Cardiac fibroblast (primary cell): ENCODE data around the gene VSTM2B.

Experiments used
- DNase-seq, 2 donors: peaks; one replicate each; pipeline versions ENCODE4 v3.0.0 to v3.0.0-alpha.2; 2010; ENCODE audit warnings: low read depth in 2 of 2
- H3K4me3 ChIP-seq, 2 donors: replicated peaks in 1 of 2; 1 replicate in 1 of 2; 2 replicates in 1 of 2; pipeline ENCODE4 v1.5.1; 2011; ENCODE audit warnings: low read depth in 2 of 2, low read length in 2 of 2, mild to moderate bottlenecking in 2 of 2, moderate library complexity in 1 of 2
- TF ChIP-seq, protein P1 (sequence below): IDR thresholded peaks from one replicate; pipeline ENCODE4 v1.5.1; 2011; ENCODE audit warnings: low read depth, mild to moderate bottlenecking, low read length, inconsistent platforms

Gene VSTM2B

DNA sequence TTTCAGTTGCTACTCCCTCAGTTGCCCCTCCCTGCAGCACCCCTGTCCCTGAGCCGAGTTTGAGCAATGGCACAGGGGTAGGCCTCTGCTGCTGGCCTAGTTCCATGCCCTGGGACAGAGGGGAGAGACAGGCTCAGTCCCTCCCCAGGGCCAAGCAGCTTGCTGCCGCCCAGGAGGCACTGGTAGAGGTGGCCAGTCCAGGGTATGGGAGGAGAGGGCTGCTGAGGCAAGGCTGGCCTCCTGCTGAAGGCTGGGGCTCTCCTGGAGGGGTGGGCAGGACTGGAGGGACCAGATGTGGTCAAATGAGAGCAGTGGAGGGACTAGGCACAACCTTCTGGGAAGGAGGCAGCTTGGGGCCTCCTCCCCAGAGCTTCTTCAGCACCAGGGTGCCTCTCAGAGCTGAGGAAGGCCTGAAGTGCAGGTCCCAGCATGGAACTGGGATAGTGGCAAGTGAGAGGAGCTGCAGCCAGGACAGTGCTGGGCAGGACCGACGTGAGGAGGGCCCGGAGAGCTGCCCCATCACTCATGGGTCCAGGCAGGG lies 29.8 kb upstream of the VSTM2B start:
- no peak overlapping the region for H3K4me3 ChIP-seq
- DNase-seq: no peak
- TF ChIP-seq, protein P1, sequence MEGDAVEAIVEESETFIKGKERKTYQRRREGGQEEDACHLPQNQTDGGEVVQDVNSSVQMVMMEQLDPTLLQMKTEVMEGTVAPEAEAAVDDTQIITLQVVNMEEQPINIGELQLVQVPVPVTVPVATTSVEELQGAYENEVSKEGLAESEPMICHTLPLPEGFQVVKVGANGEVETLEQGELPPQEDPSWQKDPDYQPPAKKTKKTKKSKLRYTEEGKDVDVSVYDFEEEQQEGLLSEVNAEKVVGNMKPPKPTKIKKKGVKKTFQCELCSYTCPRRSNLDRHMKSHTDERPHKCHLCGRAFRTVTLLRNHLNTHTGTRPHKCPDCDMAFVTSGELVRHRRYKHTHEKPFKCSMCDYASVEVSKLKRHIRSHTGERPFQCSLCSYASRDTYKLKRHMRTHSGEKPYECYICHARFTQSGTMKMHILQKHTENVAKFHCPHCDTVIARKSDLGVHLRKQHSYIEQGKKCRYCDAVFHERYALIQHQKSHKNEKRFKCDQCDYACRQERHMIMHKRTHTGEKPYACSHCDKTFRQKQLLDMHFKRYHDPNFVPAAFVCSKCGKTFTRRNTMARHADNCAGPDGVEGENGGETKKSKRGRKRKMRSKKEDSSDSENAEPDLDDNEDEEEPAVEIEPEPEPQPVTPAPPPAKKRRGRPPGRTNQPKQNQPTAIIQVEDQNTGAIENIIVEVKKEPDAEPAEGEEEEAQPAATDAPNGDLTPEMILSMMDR: no peak

DNA sequence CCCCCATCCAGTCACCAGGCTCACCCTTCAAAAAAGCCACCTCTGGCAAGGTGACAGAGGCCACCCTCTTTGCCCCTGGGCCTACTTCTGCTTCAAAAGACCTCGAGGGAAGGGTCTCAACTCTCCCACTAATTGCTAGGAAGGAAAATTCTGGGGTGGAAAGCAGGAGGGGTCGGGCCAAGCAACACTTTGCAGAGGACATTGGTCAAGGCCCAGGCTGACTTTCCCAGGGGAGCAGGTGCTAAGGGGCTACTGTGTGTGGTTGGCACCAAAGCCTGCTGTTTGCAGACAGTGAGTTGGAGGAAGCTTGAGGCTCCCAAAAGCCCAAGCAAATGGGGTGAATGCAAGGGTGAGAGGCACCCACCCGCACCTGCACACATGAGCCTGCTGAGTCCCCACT lies 28.6 kb upstream of the VSTM2B start:
- H3K4me3 ChIP-seq: no peak overlapping the region
- no peak for DNase-seq
- TF ChIP-seq, protein P1: no peak

DNA sequence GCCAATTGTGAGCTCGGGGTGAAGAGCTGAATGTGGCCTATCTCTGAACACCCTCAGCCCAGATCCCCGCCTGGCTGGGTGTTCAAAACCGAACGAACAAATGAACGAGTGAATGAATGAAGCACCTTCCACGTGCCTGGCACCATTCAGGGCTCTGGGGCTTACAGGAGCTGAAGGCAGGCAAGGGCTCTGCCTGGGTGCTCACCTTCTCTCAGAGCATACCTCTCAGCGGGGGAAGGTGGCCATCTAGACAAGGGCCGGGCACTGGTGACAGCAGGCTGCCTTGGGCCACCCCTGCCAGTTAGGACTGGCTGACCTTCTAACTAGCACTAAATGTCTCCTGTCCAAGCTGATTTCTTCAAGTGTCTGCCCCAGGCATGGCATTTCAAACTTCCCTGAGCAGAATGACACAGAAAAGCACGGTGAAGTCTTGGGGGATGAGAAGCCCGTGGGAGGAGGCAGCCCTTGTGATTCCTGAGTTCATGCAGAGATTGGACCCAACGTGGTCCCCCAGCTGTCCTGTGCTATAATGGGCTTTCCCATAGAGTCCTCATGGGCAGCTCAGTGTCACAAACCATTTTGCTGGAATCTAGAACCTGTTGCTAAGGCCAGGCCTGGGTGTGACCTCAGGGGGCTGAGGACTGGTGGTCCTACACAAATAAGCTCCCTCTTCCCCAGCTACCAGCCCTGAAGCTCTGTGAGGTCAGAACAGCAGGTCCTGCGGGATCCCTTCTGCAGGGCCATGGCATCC lies 27.9 kb upstream of the VSTM2B start:
- no peak overlapping the region for H3K4me3 ChIP-seq
- no peak for DNase-seq
- TF ChIP-seq, protein P1: no peak

DNA sequence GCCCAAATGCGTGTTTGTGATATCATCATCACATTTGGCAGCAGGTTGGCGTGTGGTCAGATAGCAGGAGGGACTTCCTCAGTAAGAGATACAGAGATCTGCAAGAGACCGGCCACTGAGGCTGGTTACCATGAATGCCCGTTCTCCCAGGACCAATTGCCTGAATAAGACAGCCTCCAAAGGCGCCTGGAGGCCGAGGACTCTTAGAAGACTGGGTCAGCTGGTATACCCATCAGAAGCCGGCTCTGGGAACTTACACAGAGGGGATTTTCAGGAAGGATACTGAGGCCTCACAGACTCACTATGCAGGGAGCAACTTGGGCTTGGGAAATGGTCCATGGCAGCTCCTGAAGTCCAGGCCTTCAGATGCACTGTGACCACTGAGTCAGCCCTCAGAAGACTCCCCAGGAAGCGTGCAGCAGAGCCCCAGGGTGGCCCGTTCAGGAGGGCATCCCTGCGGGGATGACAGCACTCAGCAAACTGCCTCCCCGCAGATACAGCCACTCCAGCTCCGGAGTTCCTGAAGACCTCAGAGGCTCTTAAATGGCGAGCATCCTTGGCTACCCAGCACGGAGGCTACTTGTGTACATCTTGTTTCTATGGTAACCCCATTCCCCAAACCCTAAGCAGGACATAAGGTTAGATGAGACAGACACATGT lies 26.4 kb upstream of the VSTM2B start:
- DNase-seq: no peak
- H3K4me3 ChIP-seq: no peak overlapping the region
- TF ChIP-seq, protein P1: no peak

DNA sequence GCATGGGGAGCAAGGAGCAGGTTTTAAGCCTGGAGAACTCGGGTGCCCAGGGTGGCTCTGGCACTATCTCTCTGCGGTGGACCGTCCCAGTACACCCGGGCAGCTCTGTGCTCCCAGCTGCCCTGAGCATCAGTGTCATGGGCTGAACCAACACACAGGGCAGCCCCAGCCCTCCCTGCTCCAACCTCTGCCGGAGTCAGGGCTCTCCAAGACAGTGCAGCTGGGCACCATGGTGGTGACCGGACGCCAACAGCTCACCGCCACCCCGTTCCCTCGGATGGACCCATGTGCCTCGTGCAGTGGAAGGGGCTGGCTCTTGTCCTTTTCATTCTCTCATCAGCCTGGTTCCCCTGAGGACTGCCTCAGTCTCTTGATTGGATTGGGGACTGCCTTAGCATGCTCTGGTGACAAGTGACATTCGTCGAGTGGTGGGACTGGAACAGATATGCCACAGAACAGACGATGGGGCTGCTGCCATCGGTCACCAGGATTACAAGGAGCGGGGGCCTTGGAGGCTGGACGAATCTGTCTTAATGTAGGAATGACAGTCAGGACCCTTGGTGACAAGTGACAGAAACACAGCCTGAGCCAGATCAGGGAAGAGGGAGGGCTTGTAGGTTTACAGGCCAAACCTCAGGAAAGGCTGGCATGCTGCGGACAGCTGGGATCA lies 25.7 kb upstream of the VSTM2B start:
- TF ChIP-seq, protein P1: no peak
- DNase-seq: no peak
- H3K4me3 ChIP-seq: no peak overlapping the region

DNA sequence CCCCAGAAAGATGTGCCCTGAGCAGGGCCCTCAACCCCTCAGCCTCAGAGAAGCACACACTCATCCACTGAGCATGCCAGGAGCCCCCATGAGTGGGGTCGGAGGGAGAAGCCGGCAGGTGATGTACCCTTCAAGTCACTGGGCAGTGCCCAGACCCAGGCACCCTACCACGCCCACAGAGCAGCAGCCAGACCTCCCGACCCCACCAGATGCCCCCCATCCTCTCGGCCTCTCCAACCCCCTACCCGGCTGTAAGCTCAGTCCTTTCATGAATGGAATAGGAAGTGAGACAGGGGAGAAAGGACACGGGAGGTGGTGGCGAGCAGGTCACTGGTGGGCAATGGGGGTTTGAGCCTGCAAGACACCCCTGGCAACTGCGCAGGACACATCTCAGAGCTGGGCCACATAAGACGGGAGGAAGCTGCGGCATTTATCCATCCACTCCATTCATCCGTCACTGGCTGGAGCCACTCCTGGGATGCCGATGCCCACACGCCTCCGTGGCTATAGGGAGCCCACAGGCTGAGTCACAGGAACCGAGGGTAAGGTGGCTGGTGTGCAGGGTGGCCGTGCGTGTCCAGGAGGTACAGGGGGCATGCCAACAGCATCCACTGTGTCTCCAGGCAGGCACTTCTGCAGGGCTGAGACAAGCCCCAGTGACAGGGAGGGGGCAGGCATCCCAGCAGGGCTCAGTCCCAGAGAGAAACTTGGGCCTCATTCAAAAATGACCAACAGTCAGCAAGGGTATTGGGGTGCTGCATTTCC lies 23.8 kb upstream of the VSTM2B start:
- TF ChIP-seq, protein P1: no peak
- H3K4me3 ChIP-seq: no peak overlapping the region
- DNase-seq: no peak
